M059J (cell line): ENCODE results near the gene DMRT1. TPM values are rescaled to one million over a fixed set of nuclear protein-coding genes. Genes with fewer than 3 reads are reported as not detected.
A peak's percentile ranks its signal among the peaks of the same experiment; 100 is the strongest.

Experiments used
- DNase-seq: peaks from one replicate; pipeline ENCODE4 v3.0.0-alpha.2; 2012; ENCODE audit warnings: low read depth
- total RNA-seq: library from RNA; depleted of rRNA; stranded (reverse); fragments of >200 nt; shearing (Covaris generic); gene quantifications from 2 replicates; pipeline ENCODE4 v1.2.3, GENCODE V29; 2014

Gene DMRT1
- total RNA-seq, 1 experiment from 2014 or later: not detected

GRCh38 chr9:970151-970996, 128.9 kb downstream of the DMRT1 start:
- no peak for DNase-seq

GRCh38 chr9:971901-972500, 130.5 kb downstream of the DMRT1 start:
- DNase-seq: no peak

- DNase-seq: no peak
Observed at GRCh38 chr9:972501-973294, 131.2 kb downstream of the DMRT1 start.

- no peak for DNase-seq
Observed at GRCh38 chr9:973295-973834, 131.9 kb downstream of the DMRT1 start.

GRCh38 chr9:974031-974995, 132.8 kb downstream of the DMRT1 start:
- no peak for DNase-seq

- DNase-seq: no peak
Observed at GRCh38 chr9:974996-975739, 133.7 kb downstream of the DMRT1 start.

- no peak for DNase-seq
Observed at GRCh38 chr9:975740-976257, 134.3 kb downstream of the DMRT1 start.

GRCh38 chr9:976258-976942, 134.9 kb downstream of the DMRT1 start, which contains the start of gene DMRT3:
DMRT3 (plus strand) TSS chr9:976655; CDS start chr9:977002, 347 bp downstream.
- no peak for DNase-seq

GRCh38 chr9:976943-977837, 135.7 kb downstream of the DMRT1 start:
- DNase-seq: no peak

GRCh38 chr9:977838-978830, 136.6 kb downstream of the DMRT1 start:
- no peak for DNase-seq

GRCh38 chr9:979983-980382, 138.5 kb downstream of the DMRT1 start:
- no peak for DNase-seq

GRCh38 chr9:980640-981039, 139.1 kb downstream of the DMRT1 start:
- no peak for DNase-seq

- no peak for DNase-seq
Observed at GRCh38 chr9:981491-981898, 140.0 kb downstream of the DMRT1 start.

GRCh38 chr9:982394-983230, 141.1 kb downstream of the DMRT1 start:
- DNase-seq: peak; percentile 48

GRCh38 chr9:994005-994404, 152.5 kb downstream of the DMRT1 start:
- no peak for DNase-seq

- peak; percentile 52 for DNase-seq
Observed at GRCh38 chr9:995192-995591, 153.7 kb downstream of the DMRT1 start.
